Mesenchymal stem cell (in vitro differentiated cells and primary cell): ENCODE data around the gene PCGF5.

Source experiments
- DNase-seq: peaks from one replicate; pipeline ENCODE4 v3.0.0-alpha.2; 2013
- H2AFZ ChIP-seq: one replicate; pipeline ENCODE4 v1.6.1; 2013; ENCODE audit warnings: low read depth, mild to moderate bottlenecking, control low read depth, inconsistent platforms, low read length, moderate library complexity
- H2AK5ac ChIP-seq: 2 replicates; pipeline ENCODE4 v1.6.1; 2013; ENCODE audit warnings: low read length, moderate library complexity, mild to moderate bottlenecking, inconsistent platforms; ENCODE audit not compliant: severe bottlenecking
- H2BK120ac ChIP-seq: one replicate; pipeline ENCODE4 v1.6.1; 2013; ENCODE audit warnings: low read depth, mild to moderate bottlenecking, inconsistent platforms, low read length, moderate library complexity
- H2BK12ac ChIP-seq, 2 experiments: one replicate each; pipeline ENCODE4 v1.6.1; 2013; ENCODE audit warnings: inconsistent platforms in 2 of 2, low read length in 2 of 2, mild to moderate bottlenecking in 2 of 2, moderate library complexity in 2 of 2, control low read depth in 1 of 2
- H2BK15ac ChIP-seq: one replicate; pipeline ENCODE4 v1.6.1; 2013; ENCODE audit warnings: mild to moderate bottlenecking, low read depth, inconsistent platforms; ENCODE audit not compliant: poor library complexity, severe bottlenecking
- H2BK5ac ChIP-seq: 2 replicates; pipeline ENCODE4 v1.6.1; 2013; ENCODE audit warnings: low read depth, mild to moderate bottlenecking, low read length, control low read depth, inconsistent platforms; ENCODE audit not compliant: poor library complexity, severe bottlenecking
- H3K14ac ChIP-seq, 2 experiments: one replicate each; pipeline ENCODE4 v1.6.1; 2013; ENCODE audit warnings: inconsistent platforms in 2 of 2, low read length in 2 of 2, control low read depth in 1 of 2, mild to moderate bottlenecking in 1 of 2, moderate library complexity in 1 of 2
- H3K18ac ChIP-seq, 2 experiments: one replicate each; pipeline ENCODE4 v1.6.1; 2013; ENCODE audit warnings: inconsistent platforms in 2 of 2, low read length in 2 of 2, control low read depth in 1 of 2, low read depth in 1 of 2, mild to moderate bottlenecking in 1 of 2
- H3K23ac ChIP-seq, 2 experiments: one replicate each; pipeline ENCODE4 v1.6.1; 2013; ENCODE audit warnings: inconsistent platforms in 2 of 2, low read length in 2 of 2, mild to moderate bottlenecking in 2 of 2, moderate library complexity in 2 of 2, control low read depth in 1 of 2
- H3K27ac ChIP-seq: 2 replicates; pipeline ENCODE4 v1.5.1; 2013; ENCODE audit warnings: mild to moderate bottlenecking, moderate library complexity, low read length, control low read depth, inconsistent platforms; ENCODE audit not compliant: poor library complexity, severe bottlenecking
- H3K27me3 ChIP-seq, 2 experiments: 2 replicates each; pipeline versions ENCODE4 v1.6.1 to v1.7.0; 2013; ENCODE audit warnings: low read length in 2 of 2, mild to moderate bottlenecking in 2 of 2, moderate library complexity in 2 of 2, control low read depth in 1 of 2, inconsistent platforms in 1 of 2; ENCODE audit not compliant: control insufficient read depth in 1 of 2, insufficient read depth in 1 of 2
- H3K36me3 ChIP-seq, 2 experiments: 2 replicates each; pipeline versions ENCODE4 v1.6.1 to v1.7.0; 2013; ENCODE audit warnings: low read length in 2 of 2, control low read depth in 1 of 2, inconsistent platforms in 1 of 2, low read depth in 1 of 2, mild to moderate bottlenecking in 1 of 2; ENCODE audit not compliant: insufficient read depth in 2 of 2, control insufficient read depth in 1 of 2
- H3K4ac ChIP-seq, 2 experiments: one replicate each; pipeline ENCODE4 v1.6.1; 2013; ENCODE audit warnings: inconsistent platforms in 2 of 2, low read length in 2 of 2, mild to moderate bottlenecking in 2 of 2, moderate library complexity in 2 of 2, control low read depth in 1 of 2, low read depth in 1 of 2
- H3K4me1 ChIP-seq: 2 replicates; pipeline ENCODE4 v1.6.1; 2013; ENCODE audit warnings: low read depth, low read length, control low read depth; ENCODE audit not compliant: control insufficient read depth, insufficient read depth
- H3K4me2 ChIP-seq: 2 replicates; pipeline ENCODE4 v1.6.1; 2013; ENCODE audit warnings: low read length, mild to moderate bottlenecking, inconsistent platforms; ENCODE audit not compliant: poor library complexity, severe bottlenecking
- H3K4me3 ChIP-seq, 2 experiments: 2 replicates each; pipeline versions ENCODE4 v1.5.1 to v1.7.0; 2013; ENCODE audit warnings: low read length in 2 of 2, mild to moderate bottlenecking in 2 of 2, control low read depth in 1 of 2, low read depth in 1 of 2; ENCODE audit not compliant: insufficient read depth in 1 of 2
- H3K79me1 ChIP-seq: replicated peaks from 2 replicates; pipeline ENCODE4 v1.6.1; 2013; ENCODE audit warnings: mild to moderate bottlenecking, control low read depth, low read length, inconsistent platforms; ENCODE audit not compliant: poor library complexity, severe bottlenecking
- H3K9ac ChIP-seq: 2 replicates; pipeline ENCODE4 v1.7.0; 2013; ENCODE audit warnings: mild to moderate bottlenecking, low read length, moderate library complexity
- H3K9me3 ChIP-seq: 2 replicates; pipeline ENCODE4 v1.7.0; 2013; ENCODE audit warnings: mild to moderate bottlenecking, low read length; ENCODE audit not compliant: control insufficient read depth
- H4K8ac ChIP-seq: one replicate; pipeline ENCODE4 v1.6.1; 2013; ENCODE audit warnings: inconsistent platforms, mild to moderate bottlenecking, low read length, moderate library complexity
- H4K91ac ChIP-seq: one replicate; pipeline ENCODE4 v1.6.1; 2013; ENCODE audit warnings: mild to moderate bottlenecking, low read length, inconsistent platforms
- WGBS: methylation state at CpG from one replicate; pipeline ENCODE4 v1.1.7; 2013; ENCODE audit warnings: mixed read lengths; 5-methylcytosine and 5-hydroxymethylcytosine counted together

The PCGF5 gene

DNA sequence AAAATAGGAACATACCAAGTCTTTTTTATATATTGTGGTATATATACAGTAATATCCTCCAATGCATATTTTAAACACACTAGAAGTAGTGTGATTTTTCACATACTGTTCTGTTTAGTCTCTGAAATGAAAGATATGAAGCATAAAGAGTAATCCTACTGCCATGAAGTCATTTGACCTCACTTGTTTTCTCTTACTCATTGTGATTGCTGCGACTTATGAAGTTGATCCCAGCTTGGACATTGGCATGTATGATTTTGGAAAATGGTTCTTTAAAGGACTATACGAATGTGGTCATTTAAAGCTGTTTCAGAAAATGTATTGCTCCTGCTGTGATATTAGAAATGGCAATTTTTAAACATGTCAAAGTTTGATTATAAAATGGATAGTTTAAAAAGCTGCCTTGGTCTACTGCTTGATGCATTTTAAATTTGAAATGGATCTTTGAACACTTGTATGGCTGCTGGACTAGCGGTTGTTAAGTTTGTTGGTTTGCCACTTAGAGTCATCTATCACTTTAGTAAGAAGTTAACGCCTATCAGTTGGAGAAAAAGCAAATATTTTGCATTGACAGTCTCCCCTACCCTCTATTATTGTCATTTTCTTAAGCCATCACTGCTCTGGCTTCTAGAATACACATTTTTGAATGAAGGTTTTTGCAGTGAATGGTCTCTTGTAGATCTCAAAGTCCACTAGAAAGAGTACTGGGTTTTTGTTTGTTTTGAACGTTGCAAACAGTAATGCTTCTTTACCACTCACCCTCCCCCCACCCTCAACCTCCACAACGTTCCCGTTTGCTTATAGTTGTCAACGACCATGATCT, 881 bp upstream of the PCGF5 start:
- H3K14ac ChIP-seq = no peak overlapping the region
- H3K27me3 ChIP-seq = no peaks in the 10 kb centered on the region
- no peak overlapping the region for H2BK15ac ChIP-seq
- 39% methylated on average over 8 of the region's 8 CpGs for WGBS
- no peak for DNase-seq
- H3K4me2 ChIP-seq = peak overlapping the region; percentile 81
- no peak overlapping the region for H3K23ac ChIP-seq
- H4K8ac ChIP-seq = no peak overlapping the region
- H2AFZ ChIP-seq = no peak overlapping the region
- H3K9me3 ChIP-seq = no peaks in the 10 kb centered on the region
- no peak overlapping the region for H2BK5ac ChIP-seq
- H2AK5ac ChIP-seq = no peak overlapping the region
- peak overlapping the region in 1 of 2 experiments; percentile 76 for H3K4me3 ChIP-seq
- H3K27ac ChIP-seq = no peak overlapping the region
- no peak overlapping the region for H4K91ac ChIP-seq
- peaks cover 11% of the 10 kb centered on the region for H3K79me1 ChIP-seq
- H3K36me3 ChIP-seq = no peaks in the 10 kb centered on the region
- peak overlapping the region; percentile 52 for H3K9ac ChIP-seq
- no peak overlapping the region for H3K18ac ChIP-seq
- H2BK12ac ChIP-seq = no peak overlapping the region
- H2BK120ac ChIP-seq = no peak overlapping the region
- no peak overlapping the region for H3K4ac ChIP-seq
- H3K4me1 ChIP-seq = peaks cover 3% of the 10 kb centered on the region

DNA sequence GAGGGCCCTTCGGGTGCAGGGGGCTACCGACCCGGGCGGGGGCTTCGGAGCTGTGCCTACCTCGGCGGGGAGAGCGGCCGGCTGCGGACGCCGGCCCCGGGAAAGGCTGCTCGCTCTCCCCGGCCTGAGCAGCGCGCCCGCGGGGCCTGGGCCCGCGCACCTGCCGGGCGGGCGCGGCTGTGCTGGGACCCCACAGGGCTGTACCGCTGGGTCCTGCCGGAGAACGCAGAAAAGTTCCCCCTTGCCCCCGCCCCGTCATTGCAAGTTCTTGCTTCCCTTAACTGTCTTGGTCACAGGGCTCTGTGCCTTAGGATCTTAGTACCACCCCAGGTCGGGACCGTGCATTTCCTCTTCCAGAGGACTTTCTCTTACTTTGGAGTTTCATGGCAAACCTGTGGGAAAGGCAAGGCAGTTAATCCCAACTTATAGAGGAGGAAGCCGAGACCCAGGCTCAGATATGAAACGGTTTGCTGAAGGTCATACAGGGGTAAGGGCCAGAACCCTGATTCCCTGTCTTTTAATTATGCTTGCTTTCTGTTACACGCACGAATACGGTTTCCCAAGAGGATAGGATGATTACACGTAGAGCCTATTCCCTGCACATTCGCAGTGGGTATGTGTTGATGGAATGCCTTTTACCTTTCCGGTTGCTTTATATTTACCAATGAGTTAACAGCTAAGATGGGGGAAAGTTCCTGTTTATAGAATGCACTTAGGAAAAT, 652 bp downstream of the PCGF5 start:
- H2BK5ac ChIP-seq = no peak overlapping the region
- H3K4me3 ChIP-seq = peak overlapping the region; percentile 83 to 96
- peak overlapping the region; percentile 83 for H4K91ac ChIP-seq
- peak overlapping the region; percentile 88 for H3K9ac ChIP-seq
- H2AFZ ChIP-seq = peak overlapping the region; percentile 99
- peak; percentile 49 for DNase-seq
- no peaks in the 10 kb centered on the region for H3K9me3 ChIP-seq
- H3K18ac ChIP-seq = peak overlapping the region; percentile 96
- no peaks in the 10 kb centered on the region for H3K27me3 ChIP-seq
- H2BK120ac ChIP-seq = peak overlapping the region; percentile 61
- H3K4me1 ChIP-seq = peaks cover 3% of the 10 kb centered on the region
- H3K4ac ChIP-seq = peak overlapping the region; percentile 43 to 81
- peak overlapping the region in 1 of 2 experiments; percentile 80 for H2BK12ac ChIP-seq
- H3K79me1 ChIP-seq = peaks cover 9% of the 10 kb centered on the region
- peak overlapping the region; percentile 83 for H2BK15ac ChIP-seq
- H3K36me3 ChIP-seq = no peaks in the 10 kb centered on the region
- no peak overlapping the region for H3K27ac ChIP-seq
- H2AK5ac ChIP-seq = no peak overlapping the region
- peak overlapping the region; percentile 94 for H3K4me2 ChIP-seq
- peak overlapping the region; percentile 64 for H4K8ac ChIP-seq
- H3K14ac ChIP-seq = peak overlapping the region in 1 of 2 experiments; percentile 95
- peak overlapping the region in 1 of 2 experiments; percentile 99 for H3K23ac ChIP-seq
- 2% methylated on average over 39 of the region's 40 CpGs for WGBS

DNA sequence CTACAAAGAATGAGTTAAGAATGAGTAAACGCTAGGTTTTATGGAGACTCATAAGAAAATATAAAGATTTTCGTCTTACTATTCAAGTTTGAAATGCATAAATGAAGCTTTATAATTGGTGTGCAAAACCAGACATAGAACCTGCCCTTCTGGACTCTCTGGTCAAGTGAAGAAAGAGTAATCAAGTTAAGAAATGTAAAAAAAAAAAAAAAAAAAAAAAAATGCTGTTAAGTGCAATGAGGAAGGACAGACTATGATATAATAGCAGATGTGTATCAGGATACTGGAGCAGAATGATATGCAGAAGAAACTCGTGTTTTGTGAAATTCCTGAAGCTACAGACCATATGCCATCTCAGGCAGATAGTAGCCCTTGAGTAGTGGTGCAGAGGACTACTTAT, 5.6 kb downstream of the PCGF5 start:
- Histone ChIP-seq H3K27ac (no peak overlapping the region), H2BK15ac (no peak overlapping the region), H3K4me3 (no peak overlapping the region), H3K14ac (no peak overlapping the region), H3K4me2 (no peak overlapping the region), H3K4me1 (no peaks in the 10 kb centered on the region), H2BK5ac (no peak overlapping the region), H2BK12ac (no peak overlapping the region), H3K9me3 (no peaks in the 10 kb centered on the region), H2BK120ac (no peak overlapping the region), H3K18ac (no peak overlapping the region), H3K79me1 (peaks cover 11% of the 10 kb centered on the region), H3K9ac (no peak overlapping the region), H3K4ac (no peak overlapping the region), H3K36me3 (peaks cover 0 to 6% of the 10 kb centered on the region in 2 experiments), H2AK5ac (no peak overlapping the region), H3K23ac (no peak overlapping the region), H4K8ac (no peak overlapping the region), H4K91ac (no peak overlapping the region), H3K27me3 (no peaks in the 10 kb centered on the region), H2AFZ (no peak overlapping the region)
- DNase-seq = no peak
- 92% methylated on average over 3 of the region's 3 CpGs for WGBS

DNA sequence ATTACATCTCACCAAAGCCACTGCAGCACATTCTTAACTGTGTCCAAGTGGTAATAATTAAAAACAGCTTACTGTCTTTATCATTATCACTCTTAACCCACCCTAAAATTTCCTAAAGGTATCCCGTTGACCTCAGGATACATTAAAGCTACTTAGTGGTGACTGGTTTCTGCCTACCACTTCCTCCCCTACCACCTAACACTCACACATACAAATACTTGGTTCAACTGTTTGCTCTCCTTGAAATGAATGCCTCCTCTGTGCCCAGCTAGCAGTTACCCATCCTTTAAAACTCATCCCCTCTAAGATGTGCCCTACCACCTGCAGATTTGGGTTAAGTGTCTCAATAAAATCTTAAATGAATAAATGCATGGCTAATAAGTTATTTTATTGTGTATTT, 7.1 kb downstream of the PCGF5 start:
- WGBS = 93% methylated on average over 1 of the region's 1 CpG
- Histone ChIP-seq H2BK120ac (no peak overlapping the region), H3K4me3 (no peak overlapping the region), H3K27me3 (no peaks in the 10 kb centered on the region), H3K27ac (no peak overlapping the region), H2BK15ac (no peak overlapping the region), H2AFZ (no peak overlapping the region), H3K9ac (no peak overlapping the region), H4K8ac (no peak overlapping the region), H2BK5ac (no peak overlapping the region), H2AK5ac (no peak overlapping the region), H4K91ac (no peak overlapping the region), H3K18ac (no peak overlapping the region), H3K4ac (no peak overlapping the region), H3K23ac (no peak overlapping the region), H3K9me3 (no peaks in the 10 kb centered on the region), H3K36me3 (peaks cover 0 to 6% of the 10 kb centered on the region in 2 experiments), H3K14ac (no peak overlapping the region), H3K4me1 (no peaks in the 10 kb centered on the region), H2BK12ac (no peak overlapping the region), H3K79me1 (peaks cover 11% of the 10 kb centered on the region), H3K4me2 (no peak overlapping the region)
- DNase-seq = no peak
